Sigmoid colon (tissue), 7 donors: ENCODE data around the gene TARS2. TPM values are rescaled to one million over a fixed set of nuclear protein-coding genes. Genes with fewer than 3 reads are reported as not detected.

Experiments used
- DNase-seq: peaks from one replicate; pipeline ENCODE4 v3.0.0-alpha.2; 2019
- H3K27ac ChIP-seq, 4 donors: fragments of 200-600 bp; sonication (generic); one replicate each; pipeline ENCODE4 v1.5.1; 2016 to 2019; ENCODE audit warnings: mild to moderate bottlenecking in 1 of 4
- H3K27me3 ChIP-seq, 3 donors: fragments of 200-600 bp; sonication (generic); one replicate each; pipeline ENCODE4 v1.5.1; 2019; ENCODE audit warnings: mild to moderate bottlenecking in 1 of 3
- H3K36me3 ChIP-seq, 4 donors: fragments of 200-600 bp; sonication (generic); one replicate each; pipeline ENCODE4 v1.5.1; 2016 to 2019
- H3K4me1 ChIP-seq, 4 donors: fragments of 200-600 bp; sonication (generic); one replicate each; pipeline ENCODE4 v1.5.1; 2017 to 2019
- H3K4me3 ChIP-seq, 4 donors: fragments of 200-600 bp; sonication (generic); one replicate each; pipeline ENCODE4 v1.5.1; 2017 to 2019; ENCODE audit warnings: mild to moderate bottlenecking in 2 of 4, moderate library complexity in 1 of 4
- H3K9me3 ChIP-seq, 4 donors: fragments of 200-600 bp in 3 of 4; sonication (generic) in 3 of 4; one replicate each; pipeline versions ENCODE4 v1.5.1 to v1.6.1; 2013 to 2019
- EP300 ChIP-seq, 4 donors: sonication (generic); formaldehyde crosslinking; IDR thresholded peaks; one replicate each; pipeline ENCODE4 v1.6.1; 2017; ENCODE audit warnings: antibody characterized with exemption in 4 of 4
- POLR2A ChIP-seq, 2 donors: fragments of 450-650 bp; IDR thresholded peaks; one replicate each; pipeline ENCODE4 v1.6.1; 2016; ENCODE audit warnings: antibody characterized with exemption in 2 of 2, mild to moderate bottlenecking in 2 of 2, moderate library complexity in 2 of 2
- POLR2AphosphoS5 ChIP-seq, 4 donors: sonication (generic); formaldehyde crosslinking; IDR thresholded peaks; one replicate each; pipeline ENCODE4 v1.6.1; 2017; ENCODE audit warnings: antibody characterized with exemption in 4 of 4
- WGBS, 2 donors: extraction: QIAGEN DNeasy Blood & Tissue Kit; methylation state at CpG; one replicate each; pipeline ENCODE4 v1.1.7; 2013; 5-methylcytosine and 5-hydroxymethylcytosine counted together
- intact Hi-C: fragments of 100-400 bp; cut with DNase I; formaldehyde crosslinking; loops from one replicate; pipeline ENCODE4 v1.15.1; 2023
- polyA plus RNA-seq, 3 donors: library from polyadenylated mRNA; stranded (reverse); fragments of 200-250 nt; gene quantifications; one replicate each; pipeline ENCODE4 v1.2.3, GENCODE V29; 2013
- total RNA-seq, 4 donors: library from RNA; depleted of rRNA; stranded (reverse); fragments of >200 nt; gene quantifications; one replicate each; pipeline ENCODE4 v1.1.0, GENCODE V29; 2016
- TF ChIP-seq, protein P1 (sequence below), 4 experiments: fragments of 450-650 bp in 3 of 4; fragments of 200-600 bp in 1 of 4; IDR thresholded peaks; one replicate each; pipeline ENCODE4 v1.5.1; 2016 to 2019; ENCODE audit warnings: antibody characterized with exemption in 4 of 4, mild to moderate bottlenecking in 3 of 4, moderate library complexity in 2 of 4
- donor health status: healthy with polysubstance abuse.
- donor health status: Bipolar disorder and iron deficiency.
- donor health status: healthy.

Gene TARS2
- total and polyA plus RNA-seq, 7 donors, result 4.6 to 16.9 (median 9.3) TPM

DNA sequence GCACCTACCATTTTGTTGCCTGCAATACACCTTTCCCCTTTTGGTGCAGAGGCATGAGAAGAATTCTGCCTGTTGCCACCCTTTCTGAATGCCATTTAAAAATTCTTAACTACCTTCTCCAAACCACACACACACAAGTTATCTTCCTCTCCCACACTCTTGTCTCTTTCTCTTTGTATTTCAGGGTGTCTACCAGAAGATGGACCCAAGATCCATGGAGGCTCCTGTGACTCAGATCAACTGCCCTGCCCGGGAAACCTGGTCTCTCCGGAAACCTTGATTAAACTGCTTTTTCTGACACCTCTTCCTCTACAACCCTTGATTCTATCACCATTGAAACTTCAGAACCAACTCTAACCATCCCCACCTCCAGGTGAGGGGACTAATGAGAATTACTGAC lies 2.4 kb upstream of the TARS2 start:
- Histone ChIP-seq H3K36me3 (peaks cover 0 to 7% (median 0%) of the 10 kb centered on the region in 4 donors), H3K4me1 (peaks cover 0 to 11% (median 9%) of the 10 kb centered on the region in 4 donors), H3K4me3 (no peak overlapping the region), H3K9me3 (no peaks in the 10 kb centered on the region), H3K27me3 (no peaks in the 10 kb centered on the region), H3K27ac (no peak overlapping the region)
- intact Hi-C loops, result no loop called here
- no peak for DNase-seq
- TF ChIP-seq, protein P1, sequence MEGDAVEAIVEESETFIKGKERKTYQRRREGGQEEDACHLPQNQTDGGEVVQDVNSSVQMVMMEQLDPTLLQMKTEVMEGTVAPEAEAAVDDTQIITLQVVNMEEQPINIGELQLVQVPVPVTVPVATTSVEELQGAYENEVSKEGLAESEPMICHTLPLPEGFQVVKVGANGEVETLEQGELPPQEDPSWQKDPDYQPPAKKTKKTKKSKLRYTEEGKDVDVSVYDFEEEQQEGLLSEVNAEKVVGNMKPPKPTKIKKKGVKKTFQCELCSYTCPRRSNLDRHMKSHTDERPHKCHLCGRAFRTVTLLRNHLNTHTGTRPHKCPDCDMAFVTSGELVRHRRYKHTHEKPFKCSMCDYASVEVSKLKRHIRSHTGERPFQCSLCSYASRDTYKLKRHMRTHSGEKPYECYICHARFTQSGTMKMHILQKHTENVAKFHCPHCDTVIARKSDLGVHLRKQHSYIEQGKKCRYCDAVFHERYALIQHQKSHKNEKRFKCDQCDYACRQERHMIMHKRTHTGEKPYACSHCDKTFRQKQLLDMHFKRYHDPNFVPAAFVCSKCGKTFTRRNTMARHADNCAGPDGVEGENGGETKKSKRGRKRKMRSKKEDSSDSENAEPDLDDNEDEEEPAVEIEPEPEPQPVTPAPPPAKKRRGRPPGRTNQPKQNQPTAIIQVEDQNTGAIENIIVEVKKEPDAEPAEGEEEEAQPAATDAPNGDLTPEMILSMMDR (IDR thresholded peaks at IDR 0.05), result no peak
- TF ChIP-seq EP300 (IDR thresholded peaks at IDR 0.05), result no peak
- WGBS, 2 donors, result 3 to 33% methylated on average over 2 of the region's 2 CpGs

- Histone ChIP-seq H3K4me3 (peak overlapping the region; percentile 61 to 84 (median 78)), H3K27ac (peak overlapping the region; percentile 73 to 78 (median 76)), H3K36me3 (peaks cover 7 to 26% (median 13%) of the 10 kb centered on the region in 4 donors), H3K9me3 (no peaks in the 10 kb centered on the region), H3K27me3 (no peaks in the 10 kb centered on the region), H3K4me1 (peaks cover 0 to 11% (median 9%) of the 10 kb centered on the region in 4 donors)
- intact Hi-C loops, result no loop called here
- DNase-seq, result peak; percentile 46
- WGBS, 2 donors, result 0 to 4% methylated on average over 7 of the region's 7 CpGs
- TF ChIP-seq, protein P1 (IDR thresholded peaks at IDR 0.05), result no peak
- TF ChIP-seq POLR2AphosphoS5 (IDR thresholded peaks at IDR 0.05) (no peak), EP300 (IDR thresholded peaks at IDR 0.05) (no peak), POLR2A (IDR thresholded peaks at IDR 0.05) (no peak)
These were observed 520 bp downstream of the TARS2 start for GRCh38 chr1:150487763-150488115.

- intact Hi-C loops, result no loop called here
- TF ChIP-seq EP300 (IDR thresholded peaks at IDR 0.05) (no peak), POLR2AphosphoS5 (IDR thresholded peaks at IDR 0.05) (no peak), POLR2A (IDR thresholded peaks at IDR 0.05) (no peak)
- TF ChIP-seq, protein P1 (IDR thresholded peaks at IDR 0.05), result no peak
- peak; percentile 32 for DNase-seq
- H3K4me1 ChIP-seq, result peaks cover 0 to 5% (median 3%) of the 10 kb centered on the region in 4 donors
- H3K27ac ChIP-seq, result no peak overlapping the region
- peaks cover 16 to 66% (median 21%) of the 10 kb centered on the region in 4 donors for H3K36me3 ChIP-seq
- no peaks in the 10 kb centered on the region for H3K9me3 ChIP-seq
- H3K27me3 ChIP-seq, result no peaks in the 10 kb centered on the region
- WGBS, 2 donors, result 94 to 96% methylated on average over 8 of the region's 8 CpGs
- H3K4me3 ChIP-seq, result no peak overlapping the region
These were observed 6.0 kb downstream of the TARS2 start for GRCh38 chr1:150493175-150493574.

GRCh38 chr1:150498342-150498741 lies 11.1 kb downstream of the TARS2 start:
- WGBS, 2 donors, result 97 to 98% methylated on average over 10 of the region's 10 CpGs
- Histone ChIP-seq H3K9me3 (no peaks in the 10 kb centered on the region), H3K36me3 (peaks cover 0 to 75% (median 16%) of the 10 kb centered on the region in 4 donors), H3K4me3 (no peak overlapping the region), H3K4me1 (no peaks in the 10 kb centered on the region), H3K27me3 (no peaks in the 10 kb centered on the region), H3K27ac (no peak overlapping the region)
- intact Hi-C loops, result no loop called here
- TF ChIP-seq EP300 (IDR thresholded peaks at IDR 0.05), result no peak
- TF ChIP-seq, protein P1 (IDR thresholded peaks at IDR 0.05), result no peak
- TF ChIP-seq POLR2AphosphoS5 (IDR thresholded peaks at IDR 0.05), result no peak
- TF ChIP-seq POLR2A (IDR thresholded peaks at IDR 0.05), result no peak
- peak; percentile 30 for DNase-seq

GRCh38 chr1:150505431-150505830 lies 18.2 kb downstream of the TARS2 start:
- 88 to 90% methylated on average over 6 of the region's 6 CpGs for WGBS, 2 donors
- Histone ChIP-seq H3K36me3 (peaks cover 0 to 52% (median 17%) of the 10 kb centered on the region in 4 donors), H3K4me3 (no peak overlapping the region), H3K9me3 (no peaks in the 10 kb centered on the region), H3K27ac (no peak overlapping the region), H3K27me3 (no peaks in the 10 kb centered on the region), H3K4me1 (peaks cover 0 to 6% (median 2%) of the 10 kb centered on the region in 4 donors)
- no peak for DNase-seq
- intact Hi-C loops, result no loop called here
- TF ChIP-seq EP300 (IDR thresholded peaks at IDR 0.05) (no peak), POLR2A (IDR thresholded peaks at IDR 0.05) (no peak), POLR2AphosphoS5 (IDR thresholded peaks at IDR 0.05) (no peak)
- TF ChIP-seq, protein P1 (IDR thresholded peaks at IDR 0.05), result no peak
